Measurements from ENCODE around the gene TNS3.

DNA sequence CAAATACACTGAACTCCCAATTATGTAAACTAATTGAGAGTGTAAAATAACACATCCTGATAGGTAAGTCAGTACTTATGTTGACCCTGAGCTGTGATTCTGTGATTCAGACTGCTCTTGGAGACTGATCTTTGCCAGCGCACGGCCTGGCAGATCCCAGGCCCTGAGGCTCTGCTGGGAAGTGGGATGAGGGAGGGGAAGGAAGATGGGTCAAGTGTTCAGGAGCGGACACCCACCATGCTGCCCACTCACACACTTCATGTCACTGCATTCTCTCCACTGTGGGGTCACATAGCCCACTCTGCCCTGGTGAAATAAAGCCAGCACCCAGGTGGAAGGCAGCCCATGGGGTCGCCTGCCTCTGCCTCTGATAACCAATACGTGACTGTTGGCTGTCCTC lies 226.2 kb downstream of the TNS3 start:
- TF ChIP-seq CTCF (IDR thresholded peaks at IDR 0.05) (no peak), POLR2A (IDR thresholded peaks at IDR 0.05) (no peak)
